ENCODE data around the gene PCDHA3. TPM values are rescaled to one million over a fixed set of nuclear protein-coding genes. Genes with fewer than 3 reads are reported as not detected.

Gene PCDHA3
- total and polyA plus RNA-seq, 2 of the 4 experiments (the other 2 are of a cell fraction), result under 0.01 to 0.03 TPM

- Histone ChIP-seq H3K14ac (replicated peaks; ENCODE audit: low read depth, low read length) (no peak overlapping the region), H4K8ac (ENCODE audit: low read depth in 2 of 2, low read length in 2 of 2) (no peak overlapping the region), H3K4me3 (ENCODE audit: insufficient read depth, low read depth, low read length) (no peak overlapping the region), H4K5ac (ENCODE audit: low read depth, low read length) (no peak overlapping the region), H3K18ac (ENCODE audit: low read depth, low read length) (no peak overlapping the region), H2BK20ac (ENCODE audit: low read depth, low read length) (no peak overlapping the region), H2AK9ac (replicated peaks; ENCODE audit: low read depth, low read length, poor library complexity) (no peak overlapping the region), H3K27ac (ENCODE audit: insufficient read depth, low read length) (no peak overlapping the region), H2AFZ (replicated peaks; ENCODE audit: low read length, poor library complexity) (no peak overlapping the region), H3K27me3 (ENCODE audit: control insufficient read depth, insufficient read depth, low read length) (no peaks in the 10 kb centered on the region), H4K20me1 (ENCODE audit: insufficient read depth, low read length) (no peaks in the 10 kb centered on the region), H3K9ac (ENCODE audit: low read depth, low read length) (no peak overlapping the region), H3K4me2 (ENCODE audit: low read depth, low read length) (no peak overlapping the region), H2BK15ac (ENCODE audit: low read depth, low read length) (no peak overlapping the region), H3K23ac (ENCODE audit: low read depth, low read length) (no peak overlapping the region), H3K4me1 (ENCODE audit: control insufficient read depth, insufficient read depth, low read length) (no peaks in the 10 kb centered on the region), H3K9me3 (ENCODE audit: control insufficient read depth, insufficient read depth, low read length) (peaks cover 14% of the 10 kb centered on the region), H2AK5ac (ENCODE audit: low read depth, low read length) (no peak overlapping the region), H3K9me1 (ENCODE audit: insufficient read depth, low read length) (no peaks in the 10 kb centered on the region), H3K36me3 (ENCODE audit: control insufficient read depth, insufficient read depth, low read length) (no peaks in the 10 kb centered on the region), H3K79me1 (ENCODE audit: low read depth in 1 of 2, low read length in 2 of 2) (no peaks in the 10 kb centered on the region), H4K91ac (ENCODE audit: insufficient read depth, low read depth, low read length) (no peak overlapping the region), H2BK5ac (ENCODE audit: low read depth, low read length, poor library complexity, severe bottlenecking) (no peak overlapping the region), H2BK120ac (ENCODE audit: low read depth, low read length) (no peak overlapping the region), H3K56ac (ENCODE audit: extremely low read depth, insufficient read depth, low read length) (no peak overlapping the region), H3K4ac (ENCODE audit: low read depth, low read length) (no peak overlapping the region)
- no TSS peak for BruUV-seq (replicated peaks)
- ChIA-PET CTCF (no interaction called here), POLR2A (ENCODE audit: unreplicated experiment) (no interaction called here)
- no peak for ATAC-seq (ENCODE audit: low read depth)
- WGBS, 2 experiments (ENCODE audit: extremely low coverage in 2 of 2, insufficient read length in 1 of 2), result 53% methylated on average over 48 of the region's 87 CpGs; no CpG with 5 or more reads in 1 of the 2 experiments
- no peak for DNase-seq
- intact Hi-C loops (cut with micrococcal nuclease) (no loop called here), dilution Hi-C loops (cut with HindIII; ENCODE audit: low sequenced_read_pairs, unreplicated experiment) (no loop called here), in situ Hi-C loops (cut with MboI; ENCODE audit: low sequenced_read_pairs) (no loop called here)
- no peak for TF ChIP-seq MXI1 (IDR thresholded peaks at IDR 0.05; ENCODE audit: borderline replicate concordance, low read depth, low read length)
- TF ChIP-seq USF2 (IDR thresholded peaks at IDR 0.05; ENCODE audit: low read depth, low read length), result no peak
- TF ChIP-seq POLR2A (IDR thresholded peaks at IDR 0.05; ENCODE audit: low read depth, low read length), result no peak
- TF ChIP-seq MAFK (IDR thresholded peaks at IDR 0.05; ENCODE audit: low read depth, low read length), result no peak
- TF ChIP-seq SMC3 (IDR thresholded peaks at IDR 0.05; ENCODE audit: low read depth, low read length), result no peak
- no peak for TF ChIP-seq RCOR1 (IDR thresholded peaks at IDR 0.05; ENCODE audit: insufficient replicate concordance, low read length)
Observed at GRCh38 chr5:140842798-140843733, 42.2 kb downstream of the PCDHA3 start.

All from IMR-90 (cell line).